ENCODE measurements around the gene MYO16. TPM values are rescaled to one million over a fixed set of nuclear protein-coding genes. Genes with fewer than 3 reads are reported as not detected.

MYO16 gene
- total and polyA plus RNA-seq, 9 donors, result under 0.01 to 0.37 (median 0.16) TPM; not detected in 2

GRCh38 chr13:109105899-109106298, 476.5 kb downstream of the MYO16 start:
- no peaks in the 10 kb centered on the region for H3K36me3 ChIP-seq
- WGBS, 3 donors, result 40 to 72% (median 44%) methylated on average over 4 of the region's 4 CpGs
- DNase-seq, result no peak
- H3K27me3 ChIP-seq, result no peaks in the 10 kb centered on the region
- no peaks in the 10 kb centered on the region for H3K9me3 ChIP-seq
- H3K27ac ChIP-seq, result no peak overlapping the region
- H3K4me1 ChIP-seq (ENCODE audit: insufficient read depth), result no peaks in the 10 kb centered on the region
- intact Hi-C loops (cut with DNase I), result no loop called here
- TF ChIP-seq POLR2A (IDR thresholded peaks at IDR 0.05) (no peak), EP300 (IDR thresholded peaks at IDR 0.05) (no peak)
- TF ChIP-seq, protein P1, sequence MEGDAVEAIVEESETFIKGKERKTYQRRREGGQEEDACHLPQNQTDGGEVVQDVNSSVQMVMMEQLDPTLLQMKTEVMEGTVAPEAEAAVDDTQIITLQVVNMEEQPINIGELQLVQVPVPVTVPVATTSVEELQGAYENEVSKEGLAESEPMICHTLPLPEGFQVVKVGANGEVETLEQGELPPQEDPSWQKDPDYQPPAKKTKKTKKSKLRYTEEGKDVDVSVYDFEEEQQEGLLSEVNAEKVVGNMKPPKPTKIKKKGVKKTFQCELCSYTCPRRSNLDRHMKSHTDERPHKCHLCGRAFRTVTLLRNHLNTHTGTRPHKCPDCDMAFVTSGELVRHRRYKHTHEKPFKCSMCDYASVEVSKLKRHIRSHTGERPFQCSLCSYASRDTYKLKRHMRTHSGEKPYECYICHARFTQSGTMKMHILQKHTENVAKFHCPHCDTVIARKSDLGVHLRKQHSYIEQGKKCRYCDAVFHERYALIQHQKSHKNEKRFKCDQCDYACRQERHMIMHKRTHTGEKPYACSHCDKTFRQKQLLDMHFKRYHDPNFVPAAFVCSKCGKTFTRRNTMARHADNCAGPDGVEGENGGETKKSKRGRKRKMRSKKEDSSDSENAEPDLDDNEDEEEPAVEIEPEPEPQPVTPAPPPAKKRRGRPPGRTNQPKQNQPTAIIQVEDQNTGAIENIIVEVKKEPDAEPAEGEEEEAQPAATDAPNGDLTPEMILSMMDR (IDR thresholded peaks at IDR 0.05), result no peak
- no peak overlapping the region for H3K4me3 ChIP-seq

GRCh38 chr13:109110159-109110558, 480.7 kb downstream of the MYO16 start:
- TF ChIP-seq POLR2A (IDR thresholded peaks at IDR 0.05) (no peak), EP300 (IDR thresholded peaks at IDR 0.05) (no peak)
- TF ChIP-seq, protein P1 (IDR thresholded peaks at IDR 0.05), result no peak
- no peak overlapping the region for H3K27ac ChIP-seq
- no peaks in the 10 kb centered on the region for H3K27me3 ChIP-seq
- no peaks in the 10 kb centered on the region for H3K9me3 ChIP-seq
- no peaks in the 10 kb centered on the region for H3K4me1 ChIP-seq (ENCODE audit: insufficient read depth)
- intact Hi-C loops (cut with DNase I), result no loop called here
- no peak for DNase-seq
- H3K4me3 ChIP-seq, result no peak overlapping the region
- 0 to 84% (median 43%) methylated on average over 1 of the region's 1 CpG for WGBS, 3 donors
- no peaks in the 10 kb centered on the region for H3K36me3 ChIP-seq

- Histone ChIP-seq H3K27ac (no peak overlapping the region), H3K36me3 (no peaks in the 10 kb centered on the region), H3K4me1 (ENCODE audit: insufficient read depth) (no peaks in the 10 kb centered on the region), H3K27me3 (no peaks in the 10 kb centered on the region), H3K4me3 (no peak overlapping the region), H3K9me3 (no peaks in the 10 kb centered on the region)
- no peak for TF ChIP-seq EP300 (IDR thresholded peaks at IDR 0.05)
- TF ChIP-seq, protein P1 (IDR thresholded peaks at IDR 0.05), result no peak
- TF ChIP-seq POLR2A (IDR thresholded peaks at IDR 0.05), result no peak
- intact Hi-C loops (cut with DNase I), result no loop called here
- 58 to 67% (median 61%) methylated on average over 1 of the region's 1 CpG for WGBS, 3 donors
- no peak for DNase-seq
These were observed 481.7 kb downstream of the MYO16 start for GRCh38 chr13:109111141-109111540.

- no peak for DNase-seq
- Histone ChIP-seq H3K27ac (no peak overlapping the region), H3K4me3 (no peak overlapping the region), H3K4me1 (ENCODE audit: insufficient read depth) (no peaks in the 10 kb centered on the region), H3K36me3 (no peaks in the 10 kb centered on the region), H3K9me3 (no peaks in the 10 kb centered on the region), H3K27me3 (no peaks in the 10 kb centered on the region)
- TF ChIP-seq, protein P1 (IDR thresholded peaks at IDR 0.05), result no peak
- TF ChIP-seq POLR2A (IDR thresholded peaks at IDR 0.05), result no peak
- no peak for TF ChIP-seq EP300 (IDR thresholded peaks at IDR 0.05)
- intact Hi-C loops (cut with DNase I), result no loop called here
- WGBS, 3 donors, result 80 to 89% (median 80%) methylated on average over 3 of the region's 3 CpGs
These were observed 484.0 kb downstream of the MYO16 start for GRCh38 chr13:109113427-109113826.

Measured in ovary (tissue), 9 donors.